GM23248 (cell line): ENCODE measurements around the gene FTO. TPM values are rescaled to one million over a fixed set of nuclear protein-coding genes. Genes with fewer than 3 reads are reported as not detected.
A peak's percentile ranks its signal among the peaks of the same experiment; 100 is the strongest.

Experiments
- DNase-seq: peaks from one replicate; pipeline ENCODE4 v3.0.0-alpha.2; 2015
- H2AFZ ChIP-seq: fragments of 200-600 bp; sonication (generic); 2 replicates; pipeline ENCODE4 v1.6.1; 2016; ENCODE audit warnings: antibody characterized with exemption
- H3F3A ChIP-seq: fragments of 200-600 bp; sonication (generic); 2 replicates; pipeline ENCODE4 v1.6.1; 2016; ENCODE audit warnings: mild to moderate bottlenecking, antibody characterized with exemption, mixed run types; ENCODE audit not compliant: insufficient read depth
- H3K27ac ChIP-seq: fragments of 200-600 bp; sonication (generic); 2 replicates; pipeline ENCODE4 v1.5.1; 2016; ENCODE audit warnings: mild to moderate bottlenecking
- H3K27me3 ChIP-seq: fragments of 200-600 bp; sonication (generic); replicated peaks from 2 replicates; pipeline ENCODE4 v1.6.1; 2016; ENCODE audit warnings: mild to moderate bottlenecking; ENCODE audit not compliant: insufficient read depth
- H3K36me3 ChIP-seq: fragments of 200-600 bp; sonication (generic); 2 replicates; pipeline ENCODE4 v1.6.1; 2016; ENCODE audit warnings: low read depth, mild to moderate bottlenecking
- H3K4me1 ChIP-seq: fragments of 200-600 bp; sonication (generic); 2 replicates; pipeline ENCODE4 v1.6.1; 2016; ENCODE audit warnings: mild to moderate bottlenecking; ENCODE audit not compliant: insufficient read depth
- H3K4me2 ChIP-seq: fragments of 200-600 bp; sonication (generic); one replicate; pipeline ENCODE4 v1.6.1; 2016; ENCODE audit warnings: mild to moderate bottlenecking; ENCODE audit not compliant: unreplicated experiment
- H3K4me3 ChIP-seq: fragments of 200-600 bp; sonication (generic); 2 replicates; pipeline ENCODE4 v1.5.1; 2016; ENCODE audit warnings: mild to moderate bottlenecking
- H3K79me2 ChIP-seq: fragments of 200-600 bp; sonication (generic); 2 replicates; pipeline ENCODE4 v1.6.1; 2016; ENCODE audit warnings: mild to moderate bottlenecking; ENCODE audit not compliant: insufficient read depth
- H3K9ac ChIP-seq: fragments of 200-600 bp; sonication (generic); 2 replicates; pipeline ENCODE4 v1.6.1; 2016; ENCODE audit warnings: mild to moderate bottlenecking
- H3K9me2 ChIP-seq: fragments of 200-600 bp; sonication (generic); 2 replicates; pipeline ENCODE4 v1.6.1; 2016; ENCODE audit warnings: mixed run types, mild to moderate bottlenecking, moderate library complexity; ENCODE audit not compliant: insufficient read depth
- H3K9me3 ChIP-seq: fragments of 200-600 bp; sonication (generic); one replicate; pipeline ENCODE4 v1.6.1; 2017; ENCODE audit warnings: low read depth
- H4K20me1 ChIP-seq: fragments of 200-600 bp; sonication (generic); 2 replicates; pipeline ENCODE4 v1.6.0; 2016; ENCODE audit not compliant: insufficient read depth
- EZH2 ChIP-seq: fragments of 200-600 bp; sonication (generic); IDR thresholded peaks from 2 replicates; pipeline ENCODE4 v1.6.1; 2018; ENCODE audit warnings: antibody characterized with exemption, mild to moderate bottlenecking; ENCODE audit not compliant: insufficient read depth, poor library complexity, severe bottlenecking
- EZH2phosphoT487 ChIP-seq: fragments of 200-600 bp; sonication (generic); IDR thresholded peaks from 2 replicates; pipeline ENCODE4 v1.6.1; 2018; ENCODE audit warnings: antibody characterized with exemption, moderate library complexity, mild to moderate bottlenecking, low read depth; ENCODE audit not compliant: insufficient read depth
- WGBS, 2 experiments: methylation state at CpG; one replicate each; pipeline ENCODE4 v1.1.6; 2015 to 2017; ENCODE audit warnings: low lambda C conversion rate in 2 of 2, low coverage in 1 of 2; ENCODE audit errors: missing lambda C conversion rate in 2 of 2; 5-methylcytosine and 5-hydroxymethylcytosine counted together
- in situ Hi-C: fragments of 300-500 bp; cut with MboI; formaldehyde crosslinking; loops from 2 replicates; pipeline ENCODE4 v1.15.0; 2020
- polyA plus RNA-seq: library from polyadenylated mRNA; unstranded; fragments of >200 nt; fragmentation: Nextera tagmentation; extraction: Ambion mirVana; gene quantifications from 2 replicates; pipeline ENCODE4 v1.2.1, GENCODE V29; 2016
- total RNA-seq: library from RNA; depleted of rRNA; stranded (reverse); fragments of >200 nt; shearing (Covaris generic); gene quantifications from 2 replicates; pipeline ENCODE4 v1.2.3, GENCODE V29; 2014

The FTO gene
- total and polyA plus RNA-seq, 2 experiments from 2014 or later, result 85.3 to 99.2 TPM

DNA sequence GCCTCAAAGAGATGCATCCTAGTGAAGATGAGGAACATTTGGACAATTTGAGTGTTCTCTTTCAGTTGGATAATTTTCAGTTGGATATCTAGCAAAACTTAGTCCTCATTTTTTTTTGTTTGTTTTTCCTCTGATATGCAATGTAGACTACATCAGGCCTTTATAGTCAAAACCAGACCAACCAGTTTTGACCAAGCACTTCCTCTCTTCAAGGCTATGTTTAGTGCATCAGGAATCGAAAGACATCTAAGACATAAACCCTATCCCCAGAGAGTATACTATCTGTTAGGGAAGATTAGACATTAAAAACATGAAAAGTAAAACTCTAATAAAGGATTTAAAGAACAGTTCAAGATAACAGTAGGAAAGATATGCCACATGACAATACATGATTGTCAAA is 326.5 kb downstream of the FTO start:
- Histone ChIP-seq H3K9me2 (no peaks in the 10 kb centered on the region), H3K27ac (no peak overlapping the region)
- no peak for TF ChIP-seq EZH2phosphoT487
- no peak for TF ChIP-seq EZH2

DNA sequence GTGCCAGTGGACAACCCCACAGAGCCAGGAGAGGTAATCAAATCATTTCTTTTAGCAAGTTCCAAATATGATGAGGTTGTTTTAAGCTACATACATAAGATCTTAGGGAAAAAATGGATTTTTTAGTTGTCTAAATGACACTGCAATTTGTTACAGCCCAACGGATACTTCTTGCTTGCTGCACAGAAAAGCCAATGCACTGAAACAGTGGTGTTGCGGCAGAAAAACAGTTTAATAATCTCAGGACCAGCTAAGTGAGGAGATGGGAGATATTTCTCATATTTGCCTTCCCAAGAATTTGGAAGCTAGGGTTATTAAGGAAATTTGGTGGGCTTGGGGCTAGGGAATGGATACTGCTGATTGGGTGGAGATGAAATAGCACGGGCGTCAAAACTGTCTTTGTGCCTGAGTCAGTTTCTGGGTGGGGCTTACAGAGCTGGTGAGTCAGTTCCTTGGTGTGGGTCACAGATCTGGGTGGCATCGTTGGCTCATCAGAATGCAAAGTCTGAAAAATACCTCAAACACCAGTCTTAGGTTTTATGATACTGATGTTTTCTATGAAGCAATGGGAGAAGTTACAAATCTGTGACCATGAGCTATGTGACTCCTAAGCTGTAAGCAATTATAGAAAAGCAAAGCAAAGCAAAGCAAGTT is 327.3 kb downstream of the FTO start:
- Histone ChIP-seq H3K27me3 (no peaks in the 10 kb centered on the region), H3K9me3 (no peaks in the 10 kb centered on the region), H3F3A (peaks cover 20% of the 10 kb centered on the region), H3K36me3 (no peaks in the 10 kb centered on the region), H3K4me3 (no peak overlapping the region), H3K4me1 (peaks cover 17% of the 10 kb centered on the region), H2AFZ (no peak overlapping the region), H3K9me2 (no peaks in the 10 kb centered on the region), H3K4me2 (no peak overlapping the region), H3K79me2 (no peaks in the 10 kb centered on the region), H4K20me1 (no peaks in the 10 kb centered on the region), H3K9ac (no peak overlapping the region), H3K27ac (no peak overlapping the region)
- DNase-seq, result peak; percentile 56
- in situ Hi-C loops, result no loop called here
- TF ChIP-seq EZH2phosphoT487 (no peak), EZH2 (no peak)
- WGBS, 2 experiments, result 92 to 95% methylated on average over 5 of the region's 5 CpGs

More for the DNA sequence above, 326.5 kb downstream of the FTO start:
- H3F3A ChIP-seq, result peaks cover 27% of the 10 kb centered on the region
- DNase-seq, result no peak
- H2AFZ ChIP-seq, result no peak overlapping the region
- H3K4me3 ChIP-seq, result no peak overlapping the region
- 97 to 98% methylated on average over 1 of the region's 1 CpG for WGBS, 2 experiments
- H4K20me1 ChIP-seq, result no peaks in the 10 kb centered on the region
- H3K4me2 ChIP-seq, result no peak overlapping the region
- no peaks in the 10 kb centered on the region for H3K79me2 ChIP-seq
- H3K27me3 ChIP-seq, result no peaks in the 10 kb centered on the region
- no peak overlapping the region for H3K9ac ChIP-seq
- in situ Hi-C loops, result no loop called here
- H3K9me3 ChIP-seq, result no peaks in the 10 kb centered on the region
- H3K36me3 ChIP-seq, result no peaks in the 10 kb centered on the region
- H3K4me1 ChIP-seq, result peaks cover 20% of the 10 kb centered on the region

DNA sequence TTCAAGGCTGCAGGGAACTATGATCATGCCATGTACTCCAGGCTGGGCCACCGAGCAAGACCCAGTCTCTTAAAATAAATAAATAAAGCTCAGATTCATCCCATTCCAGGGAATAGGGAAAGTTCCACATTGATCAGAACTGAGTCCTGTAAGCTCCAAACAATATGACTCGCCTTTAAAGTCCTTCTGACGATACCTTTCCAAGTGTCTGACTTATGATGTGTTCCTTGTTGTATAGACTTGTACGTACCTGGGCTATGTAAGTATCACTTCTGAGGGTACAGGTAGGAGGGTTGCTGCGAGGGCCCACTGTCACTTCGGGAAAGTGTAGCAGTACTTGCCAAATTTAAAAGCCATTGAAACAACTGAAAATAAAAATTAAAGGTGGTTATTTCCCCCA is 329.8 kb downstream of the FTO start:
- Histone ChIP-seq H3K27ac (no peak overlapping the region), H3F3A (no peaks in the 10 kb centered on the region), H3K4me1 (no peaks in the 10 kb centered on the region), H3K79me2 (no peaks in the 10 kb centered on the region), H3K4me2 (no peak overlapping the region), H3K27me3 (no peaks in the 10 kb centered on the region), H3K9me2 (no peaks in the 10 kb centered on the region), H3K4me3 (no peak overlapping the region), H3K9me3 (no peaks in the 10 kb centered on the region), H4K20me1 (no peaks in the 10 kb centered on the region), H2AFZ (no peak overlapping the region), H3K9ac (no peak overlapping the region), H3K36me3 (no peaks in the 10 kb centered on the region)
- 97% methylated on average over 6 of the region's 6 CpGs for WGBS, 2 experiments
- DNase-seq, result no peak
- TF ChIP-seq EZH2phosphoT487, result no peak
- TF ChIP-seq EZH2, result no peak
- in situ Hi-C loops, result no loop called here

DNA sequence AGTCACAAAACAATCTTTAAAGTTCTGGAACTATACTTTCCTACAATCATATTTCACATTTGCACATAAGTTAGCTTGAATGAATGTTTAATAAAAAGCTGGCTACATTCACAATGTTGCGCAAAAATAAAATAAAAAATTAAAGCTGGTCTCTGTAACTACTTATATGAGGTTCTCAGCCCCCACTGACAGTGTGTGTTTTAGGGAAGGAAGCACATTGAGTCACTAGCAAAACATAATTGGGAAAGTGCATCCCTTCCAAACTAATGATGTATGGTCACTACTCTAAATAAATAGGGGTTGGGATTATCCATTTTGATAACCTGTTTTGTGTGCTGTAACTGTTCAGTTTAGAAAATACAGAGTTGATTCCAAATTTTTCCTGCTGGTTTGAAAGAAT is 330.7 kb downstream of the FTO start:
- Histone ChIP-seq H3K4me2 (no peak overlapping the region), H3K27me3 (no peaks in the 10 kb centered on the region), H3F3A (no peaks in the 10 kb centered on the region), H3K4me3 (no peak overlapping the region), H3K79me2 (no peaks in the 10 kb centered on the region), H4K20me1 (no peaks in the 10 kb centered on the region), H3K9me2 (no peaks in the 10 kb centered on the region), H3K4me1 (no peaks in the 10 kb centered on the region), H3K9ac (no peak overlapping the region), H3K9me3 (no peaks in the 10 kb centered on the region), H3K27ac (no peak overlapping the region), H2AFZ (no peak overlapping the region), H3K36me3 (no peaks in the 10 kb centered on the region)
- 92 to 93% methylated on average over 1 of the region's 1 CpG for WGBS, 2 experiments
- DNase-seq, result no peak
- in situ Hi-C loops, result no loop called here
- TF ChIP-seq EZH2phosphoT487 (no peak), EZH2 (no peak)
